Activated CD4-positive, alpha-beta memory T cell treated with anti-CD3 and anti-CD28 coated beads for 36 hours (primary cell): ENCODE data around the gene SCARB1. TPM values are rescaled to one million over a fixed set of nuclear protein-coding genes. Genes with fewer than 3 reads are reported as not detected.
"Not testable (repeated sequence)": the region's sequence is repeated elsewhere in the genome, so short reads cannot be mapped to it uniquely, and the experiment has no call there.

ENCODE experiments used
- CTCF ChIA-PET: fragments of 350-600 bp; sonication (Branson Sonifier 250); formaldehyde crosslinking; loops from one replicate; lab custom pipeline; 2021; ENCODE audit warnings: antibody characterized with exemption, inconsistent platforms; lab: Charles Lee
- POLR2A ChIA-PET: fragments of 350-600 bp; sonication (Branson Sonifier 250); formaldehyde crosslinking; loops from one replicate; lab custom pipeline; 2021; ENCODE audit warnings: antibody characterized with exemption; lab: Charles Lee
- DNase-seq: peaks from one replicate; pipeline ENCODE4 v3.0.0-alpha.2; 2020
- H3K27ac Mint-ChIP-seq: one replicate; pipeline ENCODE4 v1.8.0; 2021; ENCODE audit warnings: mixed read lengths
- H3K27me3 Mint-ChIP-seq: one replicate; pipeline ENCODE4 v1.8.0; 2021; ENCODE audit warnings: mixed read lengths
- H3K36me3 Mint-ChIP-seq: one replicate; pipeline ENCODE4 v1.8.0; 2021; ENCODE audit warnings: mixed read lengths
- H3K4me1 Mint-ChIP-seq: one replicate; pipeline ENCODE4 v1.8.0; 2021; ENCODE audit warnings: low read depth, mixed read lengths
- H3K4me3 Mint-ChIP-seq: one replicate; pipeline ENCODE4 v1.8.0; 2021; ENCODE audit warnings: mild to moderate bottlenecking, mixed read lengths
- H3K9me3 Mint-ChIP-seq: one replicate; pipeline ENCODE4 v1.8.0; 2021; ENCODE audit warnings: mixed read lengths
- intact Hi-C: fragments of 100-400 bp; cut with micrococcal nuclease; formaldehyde crosslinking; loops from one replicate; pipeline ENCODE4 v1.15.1; 2023
- total RNA-seq, 2 experiments: library from RNA; stranded (reverse); gene quantifications; one replicate each; pipeline ENCODE4 v1.2.3, GENCODE V29; 2021

SCARB1 gene, protein sequence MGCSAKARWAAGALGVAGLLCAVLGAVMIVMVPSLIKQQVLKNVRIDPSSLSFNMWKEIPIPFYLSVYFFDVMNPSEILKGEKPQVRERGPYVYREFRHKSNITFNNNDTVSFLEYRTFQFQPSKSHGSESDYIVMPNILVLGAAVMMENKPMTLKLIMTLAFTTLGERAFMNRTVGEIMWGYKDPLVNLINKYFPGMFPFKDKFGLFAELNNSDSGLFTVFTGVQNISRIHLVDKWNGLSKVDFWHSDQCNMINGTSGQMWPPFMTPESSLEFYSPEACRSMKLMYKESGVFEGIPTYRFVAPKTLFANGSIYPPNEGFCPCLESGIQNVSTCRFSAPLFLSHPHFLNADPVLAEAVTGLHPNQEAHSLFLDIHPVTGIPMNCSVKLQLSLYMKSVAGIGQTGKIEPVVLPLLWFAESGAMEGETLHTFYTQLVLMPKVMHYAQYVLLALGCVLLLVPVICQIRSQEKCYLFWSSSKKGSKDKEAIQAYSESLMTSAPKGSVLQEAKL
- total RNA-seq, result 10 to 100 TPM; 11.4 to 12.8 TPM

- H3K4me3 Mint-ChIP-seq, result peak within 1 kb of the TSS; percentile 71
Measured at GRCh38 chr12:124863416-124864325, at the start of gene SCARB1. Gene SCARB1, minus strand, starts transcription at chr12:124863864. Its CDS starts 144 bp downstream, at chr12:124863720.

GRCh38 chr12:124912529-124913287, 49.0 kb upstream of the SCARB1 start:
- H3K36me3 Mint-ChIP-seq, result peaks cover 37% of the 10 kb centered on the region
- ChIA-PET POLR2A (interaction anchor here (0.6 to 2.0 kb wide), 2 partner anchors 40 to 50 kb away, joined by 3 to 6 read pairs; no protein-coding TSS in a partner anchor), CTCF (interaction anchor here (1.3 to 8.5 kb wide), 2 partner anchors 15 to 28 kb away, joined by 6 to 132 read pairs; no protein-coding TSS in a partner anchor)
- peak overlapping the region; percentile 100 for H3K4me3 Mint-ChIP-seq
- H3K27ac Mint-ChIP-seq, result peak overlapping the region; percentile 100
- not testable (repeated sequence) for DNase-seq, H3K9me3 Mint-ChIP-seq
- peaks cover 72% of the 10 kb centered on the region for H3K4me1 Mint-ChIP-seq
- intact Hi-C loops, result loop anchor here (10.0 kb wide), 2 partner anchors 348 to 458 kb away; partner anchors contain the start of gene NCOR2
- H3K27me3 Mint-ChIP-seq, result peaks cover 12% of the 10 kb centered on the region

More at GRCh38 chr12:124863416-124864325, at the start of gene SCARB1:
- Mint-ChIP-seq H3K27me3 (peaks cover 3% of the 10 kb centered on the region), H3K4me1 (peaks cover 18% of the 10 kb centered on the region), H3K9me3 (no peaks in the 10 kb centered on the region), H3K36me3 (no peaks in the 10 kb centered on the region), H3K27ac (peak within 1 kb of the TSS; percentile 44)
- DNase-seq, result peak; percentile 88
- intact Hi-C loops, result loop anchor here (2.0 to 5.0 kb wide), 3 partner anchors 44 to 124 kb away; partner anchors contain the start of gene DHX37
- CTCF ChIA-PET, result no interaction called here
- POLR2A ChIA-PET, result interaction anchor here (1.5 kb wide), 1 partner anchor 50 kb away, joined by 6 read pairs; the partner anchor contains the start of gene UBC

GRCh38 chr12:124911521-124911920, 47.9 kb upstream of the SCARB1 start:
- DNase-seq, H3K9me3 Mint-ChIP-seq: not testable (repeated sequence)
- intact Hi-C loops, result loop anchor here (10.0 kb wide), 2 partner anchors 347 to 457 kb away; partner anchors contain the start of gene NCOR2
- CTCF ChIA-PET, result interaction anchor here (0.7 to 10.3 kb wide), 4 partner anchors 9 to 27 kb away, joined by 3 to 202 read pairs (median 4); no protein-coding TSS in a partner anchor
- POLR2A ChIA-PET, result interaction anchor here (1.0 to 2.3 kb wide), 5 partner anchors 9 to 60 kb away, joined by 3 to 17 read pairs (median 3); no protein-coding TSS in a partner anchor
- peaks cover 62% of the 10 kb centered on the region for H3K4me1 Mint-ChIP-seq
- peak overlapping the region; percentile 58 for H3K4me3 Mint-ChIP-seq
- peaks cover 12% of the 10 kb centered on the region for H3K27me3 Mint-ChIP-seq
- peaks cover 37% of the 10 kb centered on the region for H3K36me3 Mint-ChIP-seq
- peak overlapping the region; percentile 61 for H3K27ac Mint-ChIP-seq

DNA sequence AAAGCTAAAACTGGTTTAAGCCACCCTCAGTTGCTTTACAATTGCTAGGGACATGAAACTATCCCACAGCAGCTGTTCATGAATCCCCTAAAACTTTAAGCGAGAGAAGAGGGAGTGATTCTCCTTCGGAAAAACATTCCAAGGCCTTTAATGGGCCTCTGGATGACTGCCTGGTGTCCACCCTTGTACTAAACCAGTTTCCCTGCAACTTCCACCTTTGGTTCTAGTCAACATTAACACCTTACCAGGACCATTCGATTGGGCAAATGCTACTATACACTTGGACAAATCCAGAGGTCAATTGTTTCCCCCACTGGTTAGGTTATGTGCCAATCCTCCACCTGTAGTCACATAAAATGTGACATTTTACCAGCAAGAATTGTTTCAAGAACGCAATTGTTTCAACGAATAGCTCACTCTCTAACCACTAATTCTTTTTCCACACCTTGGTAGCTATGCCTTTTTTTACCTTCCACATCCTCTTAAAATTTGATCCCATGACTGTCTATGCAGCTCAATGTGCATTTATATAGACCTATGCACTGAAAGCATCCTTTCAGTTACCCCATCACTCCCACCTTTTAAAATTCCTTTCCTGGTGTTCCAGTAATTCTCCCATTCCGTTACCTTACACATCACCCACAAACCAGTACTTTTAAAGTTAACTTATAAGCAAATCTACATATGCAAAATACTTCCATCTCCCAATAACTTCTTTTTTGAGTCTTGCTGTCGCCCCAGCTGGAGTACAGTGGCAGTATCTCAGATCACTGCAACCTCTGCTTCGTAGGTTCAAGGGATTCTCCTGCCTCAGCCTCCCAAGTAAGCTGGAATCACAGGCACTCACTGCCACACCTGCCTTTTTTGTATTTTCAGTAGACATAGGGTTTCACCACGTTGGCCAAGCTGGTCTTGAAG, 47.2 kb upstream of the SCARB1 start:
- H3K4me3 Mint-ChIP-seq, result peak overlapping the region; percentile 50
- ChIA-PET CTCF (interaction anchor here (0.7 to 10.3 kb wide), 4 partner anchors 8 to 28 kb away, joined by 3 to 202 read pairs (median 4); no protein-coding TSS in a partner anchor), POLR2A (interaction anchor here (0.6 to 2.3 kb wide), 10 partner anchors 8 to 61 kb away, joined by 3 to 17 read pairs (median 3); no protein-coding TSS in a partner anchor)
- peaks cover 12% of the 10 kb centered on the region for H3K27me3 Mint-ChIP-seq
- H3K4me1 Mint-ChIP-seq, result peaks cover 57% of the 10 kb centered on the region
- H3K36me3 Mint-ChIP-seq, result peaks cover 37% of the 10 kb centered on the region
- no peaks in the 10 kb centered on the region for H3K9me3 Mint-ChIP-seq
- peak overlapping the region; percentile 61 for H3K27ac Mint-ChIP-seq
- no peak for DNase-seq
- intact Hi-C loops, result loop anchor here (10.0 kb wide), 2 partner anchors 346 to 456 kb away; partner anchors contain the start of gene NCOR2

- H3K9me3 Mint-ChIP-seq, result no peaks in the 10 kb centered on the region
- H3K27me3 Mint-ChIP-seq, result peaks cover 12% of the 10 kb centered on the region
- CTCF ChIA-PET, result interaction anchor here (10.3 kb wide), 1 partner anchor 28 kb away, joined by 202 read pairs; no protein-coding TSS in a partner anchor
- peaks cover 37% of the 10 kb centered on the region for H3K36me3 Mint-ChIP-seq
- no peak for DNase-seq
- POLR2A ChIA-PET, result interaction anchor here (0.6 to 2.3 kb wide), 5 partner anchors 8 to 30 kb away, joined by 3 to 17 read pairs (median 3); no protein-coding TSS in a partner anchor
- peaks cover 50% of the 10 kb centered on the region for H3K4me1 Mint-ChIP-seq
- H3K4me3 Mint-ChIP-seq, result peak overlapping the region; percentile 16
- peak overlapping the region; percentile 61 for H3K27ac Mint-ChIP-seq
- intact Hi-C loops, result loop anchor here (5.0 to 10.0 kb wide), 3 partner anchors 48 to 455 kb away; partner anchors contain the start of genes NCOR2 and SCARB1
Measured at GRCh38 chr12:124909831-124910560, 46.3 kb upstream of the SCARB1 start.

GRCh38 chr12:124906606-124907261, 43.1 kb upstream of the SCARB1 start:
- no peaks in the 10 kb centered on the region for H3K27me3 Mint-ChIP-seq
- peak; percentile 90 for DNase-seq
- POLR2A ChIA-PET, result interaction anchor here (1.2 to 2.2 kb wide), 4 partner anchors 9 to 132 kb away, joined by 3 to 18 read pairs (median 5); no protein-coding TSS in a partner anchor
- CTCF ChIA-PET, result interaction anchor here (0.6 to 10.3 kb wide), 31 partner anchors 9 to 973 kb away, joined by 3 to 202 read pairs (median 4); partner anchors contain the start of gene UBC
- H3K4me1 Mint-ChIP-seq, result peaks cover 24% of the 10 kb centered on the region
- intact Hi-C loops, result loop anchor here (1.0 to 5.0 kb wide), 4 partner anchors 8 to 132 kb away; partner anchors contain the start of genes SCARB1 and UBC
- peak overlapping the region; percentile 25 for H3K27ac Mint-ChIP-seq
- H3K9me3 Mint-ChIP-seq, result no peaks in the 10 kb centered on the region
- peaks cover 11% of the 10 kb centered on the region for H3K36me3 Mint-ChIP-seq
- H3K4me3 Mint-ChIP-seq, result no peak overlapping the region

GRCh38 chr12:124904306-124905098, 40.8 kb upstream of the SCARB1 start:
- DNase-seq, result no peak
- ChIA-PET POLR2A (no interaction called here), CTCF (interaction anchor here (1.1 to 10.3 kb wide), 4 partner anchors 14 to 867 kb away, joined by 3 to 202 read pairs (median 36); partner anchors contain the start of gene UBC)
- no peaks in the 10 kb centered on the region for H3K27me3 Mint-ChIP-seq
- H3K36me3 Mint-ChIP-seq, result no peaks in the 10 kb centered on the region
- H3K27ac Mint-ChIP-seq, result no peak overlapping the region
- H3K4me1 Mint-ChIP-seq, result peaks cover 5% of the 10 kb centered on the region
- H3K9me3 Mint-ChIP-seq, result no peaks in the 10 kb centered on the region
- intact Hi-C loops, result loop anchor here (5.0 kb wide), 1 partner anchor 42 kb away; the partner anchor contains the start of gene SCARB1
- no peak overlapping the region for H3K4me3 Mint-ChIP-seq

GRCh38 chr12:124902916-124903315, 39.3 kb upstream of the SCARB1 start:
- intact Hi-C loops, result no loop called here
- POLR2A ChIA-PET, result interaction anchor here (0.5 to 1.3 kb wide), 2 partner anchors 8 to 129 kb away, joined by 3 to 5 read pairs; no protein-coding TSS in a partner anchor
- no peaks in the 10 kb centered on the region for H3K36me3 Mint-ChIP-seq
- no peak for DNase-seq
- H3K9me3 Mint-ChIP-seq, result no peaks in the 10 kb centered on the region
- H3K27me3 Mint-ChIP-seq, result no peaks in the 10 kb centered on the region
- peaks cover 16% of the 10 kb centered on the region for H3K4me1 Mint-ChIP-seq
- CTCF ChIA-PET, result interaction anchor here (1.1 to 10.3 kb wide), 2 partner anchors 8 to 35 kb away, joined by 6 to 202 read pairs; no protein-coding TSS in a partner anchor
- H3K4me3 Mint-ChIP-seq, result no peak overlapping the region
- H3K27ac Mint-ChIP-seq, result no peak overlapping the region
